CD4-positive, alpha-beta T cell (primary cell): ENCODE results near the gene GPRC5A. TPM values are rescaled to one million over a fixed set of nuclear protein-coding genes. Genes with fewer than 3 reads are reported as not detected.

Source experiments
- ATAC-seq: fragments of 200-7000 bp; cut with Tn5 transposase; one replicate; pipeline ENCODE4 v1.10.0; 2022; ENCODE audit warnings: mild to moderate bottlenecking; ENCODE audit not compliant: poor library complexity
- CTCF ChIA-PET: fragments of 350-600 bp; sonication (Branson Sonifier 250); formaldehyde crosslinking; loops from one replicate; lab custom pipeline; 2021; ENCODE audit warnings: antibody characterized with exemption, inconsistent platforms; lab: Charles Lee
- POLR2A ChIA-PET: fragments of 350-600 bp; sonication (Branson Sonifier 250); formaldehyde crosslinking; loops from one replicate; lab custom pipeline; 2021; ENCODE audit warnings: antibody characterized with exemption, inconsistent platforms; lab: Charles Lee
- DNase-seq, 14 experiments: peaks; one replicate each; pipeline ENCODE4 v3.0.0-alpha.2; 2013 to 2020; ENCODE audit warnings: mixed read lengths in 2 of 14
- H3K27ac ChIP-seq, 2 donors: one replicate each; pipeline versions ENCODE4 v1.5.1 to v1.7.0; 2013; ENCODE audit warnings: low read length in 2 of 2, low read depth in 1 of 2, mild to moderate bottlenecking in 1 of 2
- H3K27me3 ChIP-seq, 2 experiments: 1 replicate in 1 of 2; 2 replicates in 1 of 2; pipeline versions ENCODE4 v1.6.1 to v1.7.0; 2013; ENCODE audit warnings: low read length in 2 of 2, control low read depth in 1 of 2, mild to moderate bottlenecking in 1 of 2, moderate library complexity in 1 of 2; ENCODE audit not compliant: insufficient read depth in 2 of 2, control insufficient read depth in 1 of 2
- H3K36me3 ChIP-seq: one replicate; pipeline ENCODE4 v1.6.1; 2013; ENCODE audit warnings: low read length, control low read depth; ENCODE audit not compliant: insufficient read depth
- H3K4me1 ChIP-seq: one replicate; pipeline ENCODE4 v1.6.1; 2013; ENCODE audit warnings: low read length, control low read depth; ENCODE audit not compliant: insufficient read depth
- H3K4me3 ChIP-seq: one replicate; pipeline ENCODE4 v1.5.1; 2013; ENCODE audit warnings: mild to moderate bottlenecking, low read length, moderate library complexity
- H3K9me3 ChIP-seq, 2 experiments: 1 replicate in 1 of 2; 2 replicates in 1 of 2; pipeline versions ENCODE4 v1.6.1 to v1.7.0; 2013; ENCODE audit warnings: low read length in 2 of 2, mild to moderate bottlenecking in 2 of 2, control low read depth in 1 of 2, moderate library complexity in 1 of 2; ENCODE audit not compliant: control insufficient read depth in 1 of 2, insufficient read depth in 1 of 2
- H3K27ac Mint-ChIP-seq: one replicate; pipeline ENCODE4 v1.8.0; 2020; ENCODE audit warnings: mixed read lengths
- H3K27me3 Mint-ChIP-seq: one replicate; pipeline ENCODE4 v1.8.0; 2021; ENCODE audit warnings: mixed read lengths
- H3K36me3 Mint-ChIP-seq: one replicate; pipeline ENCODE4 v1.8.0; 2021; ENCODE audit warnings: low read depth, mixed read lengths
- H3K4me1 Mint-ChIP-seq: one replicate; pipeline ENCODE4 v1.8.0; 2021; ENCODE audit warnings: low read depth, mixed read lengths
- H3K4me3 Mint-ChIP-seq: one replicate; pipeline ENCODE4 v1.8.0; 2020; ENCODE audit warnings: mild to moderate bottlenecking, mixed read lengths
- H3K9me3 Mint-ChIP-seq: one replicate; pipeline ENCODE4 v1.8.0; 2020; ENCODE audit warnings: mixed read lengths
- intact Hi-C, 2 experiments: fragments of 100-400 bp; cut with DNase I in 1 of 2; cut with micrococcal nuclease in 1 of 2; formaldehyde crosslinking; loops; one replicate each; pipeline versions ENCODE4 v1.15.1 to v1.9.0; 2023 to 2025; cut with DNase I, micrococcal nuclease
- total RNA-seq, 174 experiments: library from RNA in 2 of 174; stranded (reverse) in 2 of 174; gene quantifications; one replicate each; pipeline ENCODE4 v1.2.3 and lab custom pipeline; 2021 to 2026
- TF ChIP-seq, protein P1 (sequence below): fragments of 200-600 bp; IDR thresholded peaks from one replicate; pipeline ENCODE4 v1.8.0; 2022; ENCODE audit warnings: antibody characterized with exemption, mild to moderate bottlenecking

Gene GPRC5A
- total RNA-seq, 2 experiments from 2014 or later = 0.14 to 0.47 TPM

DNA sequence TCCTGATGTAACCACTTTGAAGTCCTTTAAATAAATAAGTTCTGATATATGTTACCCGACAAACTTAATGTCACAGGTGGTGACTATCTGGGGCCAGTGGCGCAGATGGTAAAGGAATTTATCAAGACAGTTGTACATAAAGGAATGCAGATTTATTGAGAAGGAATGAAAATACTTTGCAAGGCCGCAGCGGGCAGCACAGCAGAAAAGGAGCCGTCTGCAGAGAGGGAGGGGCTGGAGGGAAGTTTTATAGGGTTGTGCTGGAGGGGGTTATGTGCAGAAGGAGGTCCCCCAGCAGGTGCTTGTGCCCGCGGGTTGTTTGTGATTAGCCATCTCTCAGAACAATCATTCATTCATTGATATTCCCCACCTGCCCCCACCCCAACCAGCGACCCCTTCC is 43.2 kb downstream of the GPRC5A start:
- no peaks in the 10 kb centered on the region for H3K27me3 ChIP-seq
- ATAC-seq (no peak), DNase-seq (no peak)
- no peaks in the 10 kb centered on the region for H3K36me3 Mint-ChIP-seq
- intact Hi-C loops = no loop called here
- no peak overlapping the region for H3K4me3 Mint-ChIP-seq
- POLR2A ChIA-PET = no interaction called here
- H3K36me3 ChIP-seq = no peaks in the 10 kb centered on the region
- no peaks in the 10 kb centered on the region for H3K9me3 Mint-ChIP-seq
- CTCF ChIA-PET = no interaction called here
- H3K4me3 ChIP-seq = no peak overlapping the region
- H3K4me1 Mint-ChIP-seq = no peaks in the 10 kb centered on the region
- TF ChIP-seq, protein P1, sequence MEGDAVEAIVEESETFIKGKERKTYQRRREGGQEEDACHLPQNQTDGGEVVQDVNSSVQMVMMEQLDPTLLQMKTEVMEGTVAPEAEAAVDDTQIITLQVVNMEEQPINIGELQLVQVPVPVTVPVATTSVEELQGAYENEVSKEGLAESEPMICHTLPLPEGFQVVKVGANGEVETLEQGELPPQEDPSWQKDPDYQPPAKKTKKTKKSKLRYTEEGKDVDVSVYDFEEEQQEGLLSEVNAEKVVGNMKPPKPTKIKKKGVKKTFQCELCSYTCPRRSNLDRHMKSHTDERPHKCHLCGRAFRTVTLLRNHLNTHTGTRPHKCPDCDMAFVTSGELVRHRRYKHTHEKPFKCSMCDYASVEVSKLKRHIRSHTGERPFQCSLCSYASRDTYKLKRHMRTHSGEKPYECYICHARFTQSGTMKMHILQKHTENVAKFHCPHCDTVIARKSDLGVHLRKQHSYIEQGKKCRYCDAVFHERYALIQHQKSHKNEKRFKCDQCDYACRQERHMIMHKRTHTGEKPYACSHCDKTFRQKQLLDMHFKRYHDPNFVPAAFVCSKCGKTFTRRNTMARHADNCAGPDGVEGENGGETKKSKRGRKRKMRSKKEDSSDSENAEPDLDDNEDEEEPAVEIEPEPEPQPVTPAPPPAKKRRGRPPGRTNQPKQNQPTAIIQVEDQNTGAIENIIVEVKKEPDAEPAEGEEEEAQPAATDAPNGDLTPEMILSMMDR = no peak
- H3K27me3 Mint-ChIP-seq = peaks cover 9% of the 10 kb centered on the region
- H3K4me1 ChIP-seq = no peaks in the 10 kb centered on the region
- H3K27ac ChIP-seq = no peak overlapping the region
- H3K9me3 ChIP-seq = no peaks in the 10 kb centered on the region
- no peak overlapping the region for H3K27ac Mint-ChIP-seq

DNA sequence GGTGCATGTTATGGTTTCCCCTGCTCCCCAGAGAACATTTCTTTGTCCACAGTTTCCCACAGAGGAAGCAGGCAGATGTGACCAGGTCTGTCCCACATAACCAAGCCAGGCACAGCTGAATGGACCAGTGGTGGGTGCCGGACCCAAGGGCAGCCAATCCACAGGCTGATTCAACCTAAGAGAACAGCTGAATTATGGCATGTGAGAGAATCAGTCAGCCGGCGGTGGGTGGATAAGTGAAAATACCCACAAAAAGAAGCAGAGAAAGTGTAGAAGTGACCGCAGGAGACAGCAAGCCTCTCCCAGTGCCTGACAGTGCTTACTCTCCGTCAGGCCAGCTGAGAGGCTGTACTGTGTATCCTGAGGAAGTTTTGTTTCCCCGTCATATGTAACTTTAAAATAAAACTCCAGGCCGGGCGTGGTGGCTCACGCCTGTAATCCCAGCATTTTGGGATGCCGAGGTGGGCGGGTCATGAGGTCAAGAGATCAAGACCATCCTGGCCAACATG is 45.7 kb downstream of the GPRC5A start:
- POLR2A ChIA-PET = no interaction called here
- no peaks in the 10 kb centered on the region for H3K36me3 Mint-ChIP-seq
- no peak for DNase-seq
- no peaks in the 10 kb centered on the region for H3K36me3 ChIP-seq
- H3K4me1 ChIP-seq = no peaks in the 10 kb centered on the region
- no peaks in the 10 kb centered on the region for H3K9me3 ChIP-seq
- H3K27me3 ChIP-seq = no peaks in the 10 kb centered on the region
- H3K9me3 Mint-ChIP-seq = no peaks in the 10 kb centered on the region
- TF ChIP-seq, protein P1 = no peak
- no peak overlapping the region for H3K27ac Mint-ChIP-seq
- CTCF ChIA-PET = no interaction called here
- H3K27ac ChIP-seq = no peak overlapping the region
- H3K4me3 ChIP-seq = no peak overlapping the region
- no peak overlapping the region for H3K4me3 Mint-ChIP-seq
- no peak for ATAC-seq
- intact Hi-C loops = no loop called here
- peaks cover 9% of the 10 kb centered on the region for H3K27me3 Mint-ChIP-seq
- no peaks in the 10 kb centered on the region for H3K4me1 Mint-ChIP-seq

DNA sequence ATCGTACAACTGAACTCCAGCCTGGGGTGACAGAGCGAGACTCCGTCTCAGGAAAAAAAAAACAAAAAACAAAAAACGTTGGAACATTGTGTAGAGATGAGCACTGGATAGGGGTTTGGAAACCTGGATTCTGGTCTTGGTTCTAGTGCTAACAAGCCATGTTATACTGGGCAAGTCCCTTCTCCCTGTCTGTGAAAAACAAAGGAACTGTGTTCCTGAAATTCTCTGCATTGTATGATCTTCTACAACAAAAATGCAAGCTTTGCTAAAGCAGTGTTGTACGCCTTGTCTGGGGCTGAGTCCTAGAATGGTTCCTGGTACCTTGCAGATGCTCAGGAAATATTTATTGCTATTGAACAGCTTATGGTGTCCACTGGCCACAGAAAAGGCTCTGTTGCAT is 47.2 kb downstream of the GPRC5A start:
- Mint-ChIP-seq H3K4me1 (no peaks in the 10 kb centered on the region), H3K4me3 (no peak overlapping the region), H3K9me3 (no peaks in the 10 kb centered on the region), H3K27me3 (peaks cover 8% of the 10 kb centered on the region), H3K27ac (no peak overlapping the region), H3K36me3 (no peaks in the 10 kb centered on the region)
- no peaks in the 10 kb centered on the region for H3K36me3 ChIP-seq
- intact Hi-C loops = no loop called here
- TF ChIP-seq, protein P1 = no peak
- H3K4me3 ChIP-seq = no peak overlapping the region
- no peak for DNase-seq
- ChIA-PET POLR2A (no interaction called here), CTCF (no interaction called here)
- H3K27me3 ChIP-seq = no peaks in the 10 kb centered on the region
- ATAC-seq = no peak
- no peaks in the 10 kb centered on the region for H3K4me1 ChIP-seq
- no peaks in the 10 kb centered on the region for H3K9me3 ChIP-seq
- no peak overlapping the region for H3K27ac ChIP-seq
